HG02678 (cell line): ENCODE measurements around the gene RYR3.

Experiments
- ATAC-seq: cut with Tn5 transposase; IDR thresholded peaks from one replicate; pipeline ENCODE4 v1.9.1; 2021; ENCODE audit warnings: mild to moderate bottlenecking, moderate library complexity; ENCODE audit not compliant: unreplicated experiment

The RYR3 gene

DNA sequence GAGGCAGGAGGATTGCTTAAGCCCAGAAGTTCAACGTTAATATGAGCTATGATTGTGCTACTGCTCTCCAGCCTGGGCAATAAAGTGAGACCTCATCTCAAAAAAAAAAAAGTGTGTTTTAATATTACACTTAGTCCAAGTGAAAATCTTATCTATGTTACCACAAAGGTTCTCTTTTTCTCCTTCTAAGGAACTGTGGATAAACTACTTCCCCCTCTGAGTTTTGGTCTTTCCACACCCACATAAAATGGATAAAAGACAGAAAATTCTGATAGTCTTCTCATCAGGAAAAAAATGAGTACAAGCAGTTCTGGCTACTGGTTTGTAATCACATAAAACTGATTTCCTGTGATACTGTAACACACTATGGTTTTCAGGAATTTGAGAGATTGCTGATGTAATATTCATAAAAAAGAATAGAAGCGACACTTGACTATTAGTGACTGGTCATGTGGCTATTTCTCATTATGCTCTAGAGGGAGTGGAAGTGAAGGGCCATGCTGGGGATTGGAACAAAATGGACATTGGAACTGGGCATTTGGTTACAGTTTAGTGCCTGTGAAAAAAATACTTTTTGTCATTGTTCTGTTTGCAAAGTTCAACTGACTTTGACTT, 68.2 kb downstream of the RYR3 start:
- no peak for ATAC-seq

DNA sequence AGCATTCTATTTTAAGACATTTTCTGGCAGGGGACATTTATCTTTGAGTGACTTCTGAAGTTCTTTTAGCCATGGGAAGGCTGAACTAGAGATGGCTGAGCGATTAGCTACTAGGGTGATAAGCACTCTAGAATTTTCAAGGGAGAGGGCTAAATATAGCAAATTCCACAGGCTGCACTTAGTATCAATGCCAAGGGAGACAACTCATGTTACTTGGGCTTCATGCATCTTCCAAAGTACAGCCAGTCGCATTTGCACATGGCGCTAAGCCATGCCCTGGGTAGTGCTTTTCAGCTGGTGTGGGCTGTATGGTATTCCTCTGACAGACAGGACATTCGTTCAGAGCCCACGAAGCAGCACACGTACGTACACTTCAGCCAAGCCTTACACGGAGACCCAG, 69.6 kb downstream of the RYR3 start:
- no peak for ATAC-seq

DNA sequence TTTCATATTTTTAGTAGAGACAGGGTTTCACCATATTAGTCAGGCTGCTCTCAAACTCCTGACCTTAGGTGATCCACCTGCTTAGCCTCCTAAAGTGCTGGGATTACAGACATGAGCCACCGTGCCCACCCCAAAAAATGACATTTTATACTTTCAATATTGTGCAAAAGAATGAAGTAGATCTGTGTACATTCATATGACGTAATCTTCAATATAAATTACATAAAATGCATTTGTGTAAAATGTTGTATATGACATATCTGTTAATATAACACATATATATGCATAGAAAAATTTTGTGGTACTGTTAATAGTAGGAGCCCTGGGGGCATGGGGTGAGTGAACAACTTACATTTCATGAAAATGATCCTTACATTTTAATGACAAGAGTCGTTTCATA, 71.7 kb downstream of the RYR3 start:
- no peak for ATAC-seq

DNA sequence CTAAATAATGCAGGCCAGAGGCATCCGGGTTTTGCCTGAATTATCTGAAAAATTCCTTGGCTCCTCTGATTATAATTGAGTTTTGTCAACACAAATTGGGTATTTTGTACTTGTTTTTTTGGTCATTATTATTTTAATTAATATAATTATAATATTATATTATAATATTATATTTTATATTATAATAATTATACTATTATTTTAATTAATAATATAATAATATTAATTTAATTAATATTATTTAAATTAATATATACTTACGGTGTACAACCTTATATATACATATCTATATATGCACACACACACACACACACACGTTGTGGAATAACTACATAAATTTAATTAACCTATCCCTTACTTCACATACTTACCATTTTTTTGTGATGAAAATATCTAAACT, 73.5 kb downstream of the RYR3 start:
- ATAC-seq = no peak

DNA sequence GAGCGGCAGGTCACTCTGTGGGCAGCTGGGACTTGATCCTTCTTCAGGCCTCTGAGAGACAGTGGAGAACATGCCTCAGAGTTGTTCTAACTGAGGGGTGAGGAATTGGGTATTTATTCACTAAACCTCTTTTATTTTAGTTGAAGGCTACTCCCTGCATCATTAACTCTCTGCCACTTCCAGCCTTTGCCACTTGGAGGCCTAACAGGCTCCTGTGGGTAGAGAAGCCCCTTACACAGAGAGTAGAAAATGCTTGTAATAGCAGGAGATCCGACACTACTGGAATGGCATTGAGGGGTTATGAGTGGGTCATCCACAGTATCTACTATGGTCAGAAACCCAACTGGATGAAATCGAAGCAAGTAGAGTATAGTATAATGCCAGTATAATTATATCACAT, 81.7 kb downstream of the RYR3 start:
- no peak for ATAC-seq

DNA sequence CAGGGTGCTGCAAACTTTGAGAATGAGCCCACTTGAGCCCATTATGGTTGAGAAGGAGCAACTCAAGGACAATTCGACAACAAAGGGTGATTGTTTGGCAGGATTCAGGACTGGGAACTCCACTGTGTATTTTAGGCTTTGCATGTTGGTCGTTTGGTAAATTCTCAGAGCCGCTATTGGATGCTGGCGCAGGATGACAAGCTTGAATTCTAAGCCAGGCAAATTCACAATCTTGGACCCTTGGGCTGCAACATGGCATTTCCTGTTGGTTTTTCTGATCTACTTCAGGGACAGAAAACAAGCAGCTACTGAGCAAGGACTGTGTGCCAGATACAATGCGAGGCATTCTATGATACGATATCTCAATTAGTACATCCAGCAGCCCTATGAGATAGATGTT, 82.8 kb downstream of the RYR3 start:
- no peak for ATAC-seq

DNA sequence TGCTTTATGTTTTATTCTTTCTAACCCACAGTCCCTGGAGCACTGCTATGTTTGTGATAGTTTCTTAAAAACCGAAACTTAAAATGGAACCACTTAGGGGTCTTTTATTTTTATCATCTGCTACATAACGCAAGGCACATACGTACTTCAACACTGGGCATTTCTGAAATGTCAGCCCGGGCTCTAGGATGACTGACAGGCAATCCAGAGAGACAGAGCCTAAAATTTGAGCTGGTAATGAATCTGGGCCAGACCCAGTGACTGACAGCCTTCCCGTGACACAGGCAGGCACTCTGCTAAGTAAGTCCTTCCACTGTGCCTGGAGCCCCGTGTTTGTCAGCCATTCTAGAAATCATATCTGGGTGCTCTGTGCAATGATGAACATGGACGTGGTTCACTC, 84.6 kb downstream of the RYR3 start:
- ATAC-seq = no peak

DNA sequence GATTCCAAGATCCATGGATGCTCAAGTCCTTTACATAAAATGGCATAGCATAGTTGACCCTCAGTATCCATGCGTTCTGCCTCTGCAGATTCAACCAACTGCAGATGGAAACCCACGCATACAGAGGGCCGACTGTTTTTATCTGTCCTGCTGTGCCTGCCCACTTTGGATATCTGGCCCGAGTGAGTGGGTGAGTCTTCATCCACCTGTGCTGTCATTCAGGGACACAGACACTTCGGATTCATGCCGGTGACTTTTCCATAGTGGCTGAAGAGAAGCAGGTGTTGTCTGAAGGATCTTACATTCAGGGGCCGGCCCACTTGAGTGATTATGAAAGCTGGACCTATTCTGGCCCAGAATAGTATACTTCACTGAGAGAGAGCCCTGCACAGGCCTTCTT, 85.1 kb downstream of the RYR3 start:
- no peak for ATAC-seq

DNA sequence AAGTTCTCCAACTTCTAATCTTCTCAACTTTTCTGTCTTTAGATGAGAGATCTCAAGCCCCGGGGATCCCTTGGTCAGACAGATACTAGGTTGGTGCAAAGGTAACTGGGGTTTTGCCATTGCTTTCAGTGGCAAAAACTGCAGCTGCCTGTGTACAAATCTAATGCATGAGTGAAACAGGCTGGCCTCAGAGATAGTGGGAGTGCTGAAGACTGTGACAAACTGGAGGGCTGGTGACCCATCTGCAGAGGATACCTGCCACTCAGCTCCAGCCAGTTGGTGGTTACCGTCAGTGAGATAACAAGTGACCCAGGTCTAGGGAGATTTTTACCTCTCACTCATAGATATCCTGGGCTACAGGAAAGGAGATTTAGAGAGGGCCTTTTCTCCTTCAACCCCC, 85.7 kb downstream of the RYR3 start:
- no peak for ATAC-seq

DNA sequence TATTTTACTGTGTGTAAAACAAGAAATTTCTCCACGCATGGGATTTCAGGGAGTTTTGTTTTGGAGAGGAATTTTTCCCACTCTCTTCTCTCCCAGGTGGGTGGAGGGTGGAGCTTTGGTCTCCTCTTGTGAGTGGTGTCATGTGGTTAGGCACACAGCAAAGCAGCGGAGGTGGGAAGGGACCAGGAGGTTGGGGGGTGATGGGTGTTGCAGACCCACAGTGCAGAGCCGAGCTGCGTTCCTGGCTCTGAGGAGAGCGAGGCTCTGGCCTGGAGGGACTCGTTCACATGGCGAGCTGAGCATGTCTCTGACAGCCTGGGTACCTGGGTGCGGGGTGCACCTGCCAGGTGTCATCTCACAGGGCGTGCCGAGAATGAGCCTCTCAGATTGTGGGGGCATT, 87.8 kb downstream of the RYR3 start:
- ATAC-seq = no peak

DNA sequence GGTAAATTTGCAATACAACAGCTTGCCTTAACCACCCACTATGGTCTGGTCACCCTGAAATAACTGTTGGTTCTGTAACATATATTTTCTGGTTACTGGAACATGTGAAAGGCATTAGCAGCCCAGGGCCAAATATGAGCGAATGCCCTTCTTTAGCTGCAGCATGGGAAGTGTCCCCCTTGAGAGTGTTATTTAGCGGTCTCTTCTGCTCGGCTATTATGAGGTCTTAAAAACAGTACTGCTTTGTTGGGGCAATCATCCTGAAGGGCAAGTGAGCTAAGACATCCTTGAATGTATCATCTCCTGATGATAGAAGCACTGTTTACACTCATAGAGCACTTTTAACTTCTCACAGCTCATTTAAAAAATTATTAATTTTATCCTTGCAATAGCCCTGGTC, 90.2 kb downstream of the RYR3 start:
- ATAC-seq = no peak

DNA sequence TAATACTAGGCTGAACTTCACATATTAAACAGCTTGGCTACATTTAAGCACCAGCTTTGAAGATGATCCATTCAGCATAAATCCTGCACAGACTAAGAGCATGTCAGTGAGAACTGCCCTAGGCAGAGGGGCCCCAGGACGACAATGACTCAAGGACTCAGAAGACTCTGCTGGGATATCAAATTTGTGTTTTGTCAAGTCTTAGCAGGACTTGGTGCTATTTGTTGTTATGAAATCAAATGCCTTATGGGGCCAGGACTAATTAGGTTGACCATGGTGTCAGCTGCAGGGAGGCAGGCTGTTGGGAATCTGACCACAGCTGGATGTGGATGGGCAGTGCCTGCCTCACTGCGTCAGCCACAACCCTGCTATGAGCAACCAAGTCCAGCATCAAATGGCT, 91.8 kb downstream of the RYR3 start:
- ATAC-seq = no peak

DNA sequence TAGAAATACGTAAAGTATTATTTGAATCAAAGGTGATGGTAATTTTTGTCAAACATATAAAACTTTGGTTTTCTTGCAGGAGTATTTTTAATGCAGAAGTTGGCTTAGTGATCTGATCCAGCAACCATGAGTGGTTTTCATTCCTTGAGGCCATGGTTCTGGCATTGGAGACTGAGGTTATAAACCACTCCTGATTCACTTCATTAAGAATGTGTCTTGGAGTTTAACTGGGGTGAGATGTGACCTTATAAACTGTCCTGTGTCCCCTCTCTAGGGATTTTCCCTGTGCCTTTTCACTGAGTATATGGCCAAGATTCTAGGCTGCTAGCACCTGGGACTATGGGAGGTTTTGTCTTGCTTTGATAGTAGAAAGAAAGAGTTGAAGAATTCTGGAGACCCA, 94.3 kb downstream of the RYR3 start:
- ATAC-seq = no peak

DNA sequence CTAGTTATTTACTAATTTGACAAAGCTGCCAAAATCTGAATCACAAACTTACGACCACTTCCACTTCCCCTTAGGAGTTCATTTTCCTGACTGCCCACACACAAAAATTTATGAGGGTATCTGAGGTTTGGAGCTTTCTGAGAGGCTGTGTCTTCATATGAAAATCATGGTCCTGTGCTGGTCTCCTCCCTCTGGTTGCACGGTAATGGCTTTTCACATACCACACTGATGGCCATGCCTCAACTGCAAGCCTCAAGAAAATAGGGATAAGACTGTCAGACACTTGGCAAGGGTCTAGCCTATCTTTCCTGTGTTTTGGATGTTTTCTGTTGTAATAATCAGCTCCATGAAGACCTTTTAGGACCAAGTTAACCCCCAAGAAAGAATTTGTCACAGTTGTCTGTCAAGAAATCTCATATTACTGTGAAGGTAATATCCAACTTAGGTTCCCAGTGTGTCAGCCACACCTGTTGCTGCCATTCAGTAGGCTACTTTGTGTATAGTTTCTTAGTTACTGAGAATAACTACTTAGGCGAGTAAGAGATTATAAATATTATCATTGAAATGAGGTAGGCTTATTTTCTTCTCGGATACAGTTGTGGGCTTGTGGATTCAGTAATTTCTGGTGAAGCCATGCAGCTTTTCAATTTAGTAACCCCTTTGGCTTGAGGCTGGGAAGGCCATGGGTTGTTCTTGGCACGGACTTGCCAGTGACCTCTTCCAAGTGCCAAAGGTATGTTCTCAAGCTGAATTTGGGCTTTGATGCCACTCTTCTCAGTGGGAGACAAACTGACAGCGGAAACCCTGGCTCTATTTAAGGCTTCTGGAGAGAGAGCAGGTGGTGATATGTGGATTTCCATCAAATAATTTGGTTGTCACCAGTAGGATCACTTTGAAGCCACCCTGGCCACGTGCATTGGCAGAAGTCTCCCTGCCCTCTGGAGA, 101.1 kb downstream of the RYR3 start:
- no peak for ATAC-seq

DNA sequence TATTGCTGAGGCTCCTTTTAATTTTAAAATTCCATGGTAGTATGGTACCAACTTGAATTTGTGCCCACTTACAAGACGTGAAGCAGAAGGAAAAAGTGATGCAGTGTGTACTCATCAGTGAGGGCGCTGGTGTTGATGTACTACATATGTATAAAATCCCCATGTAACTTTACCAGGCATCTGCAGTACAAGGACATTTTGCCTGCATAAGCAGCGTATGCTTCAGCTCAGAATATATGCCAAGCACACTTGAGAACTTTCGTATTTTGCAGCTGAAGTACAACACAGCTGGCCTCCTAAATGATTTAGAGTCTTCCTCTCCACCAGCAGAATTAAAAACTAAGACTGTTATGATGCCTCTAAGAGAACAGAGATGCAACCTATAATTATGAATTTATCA, 108.9 kb downstream of the RYR3 start:
- no peak for ATAC-seq

DNA sequence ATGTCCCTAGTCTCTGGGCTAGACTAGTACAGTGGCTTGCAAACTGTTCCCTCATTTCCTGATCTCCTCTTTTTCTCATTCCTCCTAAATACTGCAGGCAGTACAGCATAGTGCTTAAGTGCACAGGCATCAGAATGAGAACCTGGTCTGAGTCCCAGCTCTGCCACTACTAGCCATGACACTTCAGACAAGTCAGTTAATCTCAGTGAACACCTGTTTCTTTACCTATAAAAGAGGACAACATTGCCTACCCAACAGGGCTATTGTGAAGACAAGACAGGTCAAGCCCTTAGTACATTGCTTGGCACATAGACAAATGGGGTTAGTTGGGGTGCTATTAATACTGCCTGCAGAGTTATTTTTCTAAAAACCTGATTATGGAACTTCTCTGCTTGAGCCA, 113.3 kb downstream of the RYR3 start:
- no peak for ATAC-seq

DNA sequence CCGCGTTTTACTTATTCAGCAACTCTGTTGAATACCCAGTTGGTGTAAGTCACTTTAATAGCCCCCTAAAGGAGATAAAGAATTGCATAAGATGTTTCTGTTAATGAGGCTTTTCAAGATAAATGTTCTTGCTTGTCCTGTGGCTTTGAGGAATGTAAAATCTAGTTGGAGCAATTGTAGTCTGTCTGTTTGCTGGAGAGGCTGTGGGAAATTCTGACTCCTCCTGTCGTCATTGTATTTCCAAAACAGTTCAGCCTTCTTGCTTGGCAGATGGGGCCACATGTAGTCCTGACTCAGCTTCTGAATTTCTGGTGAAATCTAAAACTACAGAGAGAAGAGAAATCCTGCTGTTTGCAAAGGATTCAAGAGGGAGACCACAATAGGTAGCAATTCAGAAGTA, 114.4 kb downstream of the RYR3 start:
- ATAC-seq = no peak

DNA sequence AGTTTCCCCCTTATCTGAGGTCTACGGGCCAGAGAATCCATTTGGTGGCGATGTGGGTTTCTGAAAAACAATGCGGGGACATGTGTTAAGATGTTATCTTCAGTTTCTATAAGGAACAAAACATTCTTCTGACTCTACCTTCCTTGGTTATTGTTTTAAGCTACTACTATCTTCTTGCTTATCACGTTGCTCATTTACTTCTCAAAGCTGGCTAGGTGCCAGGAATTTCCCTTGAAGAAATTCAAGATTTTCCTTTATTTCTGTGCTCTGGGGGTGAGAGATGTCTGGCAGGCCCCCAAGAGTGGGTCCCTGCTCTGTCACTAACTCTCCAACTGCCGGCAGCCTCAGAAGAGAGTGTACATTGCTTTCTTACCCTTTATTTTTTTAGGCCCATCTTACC, 119.8 kb downstream of the RYR3 start:
- no peak for ATAC-seq

DNA sequence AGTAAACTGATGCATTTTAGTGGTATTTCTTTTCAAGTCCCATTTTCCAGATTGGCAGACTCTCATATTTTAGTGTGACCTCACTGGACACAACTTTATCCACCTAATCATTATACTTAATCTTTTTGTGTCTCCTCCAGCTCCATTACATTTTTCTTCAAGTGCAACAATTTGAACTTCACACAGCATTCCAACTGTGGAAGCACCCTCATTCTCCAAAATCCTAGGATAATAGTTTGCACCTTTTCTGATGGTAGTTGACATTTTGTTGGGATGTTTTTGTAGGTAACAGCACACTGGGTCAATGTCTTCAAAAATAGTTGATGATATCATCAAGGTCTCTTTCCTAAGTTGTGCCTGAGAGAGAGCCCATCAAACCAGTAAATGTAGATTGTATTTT, 123.1 kb downstream of the RYR3 start:
- no peak for ATAC-seq

DNA sequence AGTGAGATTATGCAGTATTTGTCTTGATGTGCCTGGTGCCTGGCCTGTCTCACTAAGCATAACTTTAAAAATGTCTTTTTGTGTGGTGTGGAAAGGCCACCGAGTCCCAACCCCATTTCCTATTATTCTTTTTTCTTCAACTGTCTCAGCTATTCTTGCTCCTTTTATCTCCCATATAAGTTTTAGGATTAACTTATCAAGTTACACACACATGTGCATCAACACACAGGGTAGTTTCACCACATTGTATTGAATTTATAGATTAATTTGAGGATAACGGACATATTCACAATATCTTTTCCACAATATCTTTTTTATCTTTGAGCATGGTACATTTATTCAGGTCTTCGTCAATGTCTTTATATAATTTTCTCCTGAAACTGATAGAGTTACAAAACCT, 127.6 kb downstream of the RYR3 start:
- no peak for ATAC-seq

DNA sequence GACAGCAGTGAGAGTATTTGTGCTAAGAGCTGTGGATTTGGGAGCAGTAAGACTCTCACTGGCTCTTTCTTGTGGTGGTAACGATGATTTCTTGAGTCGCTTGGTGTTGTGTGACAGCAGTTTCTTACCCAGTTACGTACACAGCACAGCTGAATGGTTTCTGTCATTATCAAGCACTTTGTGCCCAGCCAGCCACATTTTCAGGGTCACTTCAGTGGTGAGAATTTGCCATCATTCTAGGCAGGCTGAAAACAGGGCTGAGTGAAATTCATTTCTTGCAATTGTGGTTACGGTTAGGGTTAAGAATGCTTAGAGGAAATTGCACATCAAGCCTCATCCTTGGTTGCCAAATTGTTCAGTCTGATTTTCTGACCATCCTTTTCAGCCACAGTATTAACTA, 130.1 kb downstream of the RYR3 start:
- no peak for ATAC-seq

DNA sequence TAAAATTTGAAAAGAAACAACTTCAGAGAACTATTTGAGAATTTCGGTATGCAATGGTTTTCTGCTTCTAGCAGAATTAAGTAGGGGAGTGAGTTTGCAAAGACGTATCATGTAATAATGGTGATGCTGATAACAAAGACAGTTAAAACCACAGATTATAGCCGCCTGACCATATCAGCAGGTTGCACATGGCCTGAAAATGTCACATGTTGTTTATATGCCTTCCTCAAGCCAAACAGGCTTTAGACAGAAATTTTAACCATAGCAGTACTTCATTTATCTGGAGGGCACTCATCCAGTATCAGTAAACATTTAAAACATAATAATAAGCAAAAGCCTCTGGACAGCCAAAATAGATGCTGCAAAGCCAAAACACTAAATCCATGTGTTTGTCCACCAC, 131.7 kb downstream of the RYR3 start:
- ATAC-seq = no peak

DNA sequence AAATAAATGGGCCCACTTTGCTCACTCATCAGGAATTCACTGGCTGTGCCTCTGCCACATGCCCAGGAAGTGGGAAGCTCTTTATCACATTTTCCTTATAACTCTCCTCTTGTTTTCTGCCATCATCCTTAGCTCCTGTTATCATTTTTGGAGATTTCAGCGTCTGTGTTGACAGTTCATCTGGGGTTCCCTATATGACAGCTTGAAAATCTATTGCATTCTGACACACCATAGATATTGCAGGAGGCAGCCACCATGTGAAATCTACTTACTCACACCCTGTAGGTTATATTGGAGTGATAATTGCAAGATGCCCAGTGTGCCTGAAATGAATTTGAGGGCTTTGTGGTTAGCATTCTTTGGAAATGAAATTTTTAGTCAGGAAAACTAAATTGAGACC, 132.9 kb downstream of the RYR3 start:
- ATAC-seq = no peak
